ENCODE measurements around the gene SERPINB6. TPM values are rescaled to one million over a fixed set of nuclear protein-coding genes. Genes with fewer than 3 reads are reported as not detected.

Gene SERPINB6
- total RNA-seq, 1 experiment from 2014 or later, result 131 TPM

GRCh38 chr6:2915150-2915549 is 56.2 kb downstream of the SERPINB6 start:
- Histone ChIP-seq H3K36me3 (ENCODE audit: control insufficient read depth, insufficient read depth, low read length) (no peaks in the 10 kb centered on the region), H3K27ac (ENCODE audit: low read length) (no peak overlapping the region), H3K27me3 (ENCODE audit: control insufficient read depth, insufficient read depth, low read length) (no peaks in the 10 kb centered on the region), H3K4me1 (ENCODE audit: control insufficient read depth, insufficient read depth, low read length) (no peaks in the 10 kb centered on the region), H3K9me3 (ENCODE audit: control insufficient read depth, insufficient read depth, low read depth, low read length) (no peaks in the 10 kb centered on the region), H3K4me3 (ENCODE audit: low read depth in 2 of 2, low read length in 2 of 2) (no peak overlapping the region)
- ChIA-PET CTCF (interaction anchor here (0.5 kb wide), 1 partner anchor 107 kb away, joined by 4 read pairs; no protein-coding TSS in a partner anchor), POLR2A (no interaction called here)
- in situ Hi-C loops (cut with HindIII; ENCODE audit: low pct_unique_long_range_greater_than_20kb, low sequenced_read_pairs) (no loop called here), intact Hi-C loops (cut with micrococcal nuclease; ENCODE audit: unreplicated experiment) (no loop called here)
- no TSS peak for BruUV-seq (replicated peaks)
- DNase-seq (ENCODE audit: low read depth, low spot score) (no peak), ATAC-seq (no peak)
- TF ChIP-seq REST (IDR thresholded peaks at IDR 0.05; ENCODE audit: insufficient read depth in 1 of 2, low read depth in 2 of 2, low read length in 1 of 2) (no peak), POLR2AphosphoS5 (IDR thresholded peaks at IDR 0.05; ENCODE audit: low read depth, low read length) (no peak), CTCF (IDR thresholded peaks at IDR 0.05) (no peak), TCF7L2 (IDR thresholded peaks at IDR 0.05; ENCODE audit: low read depth, low read length) (no peak), SIN3A (IDR thresholded peaks at IDR 0.05; ENCODE audit: borderline replicate concordance, insufficient read depth, low read depth, low read length) (no peak)

- no peak overlapping the region for H3K27ac ChIP-seq (ENCODE audit: low read length)
- ChIA-PET POLR2A (no interaction called here), CTCF (no interaction called here)
- H3K4me1 ChIP-seq (ENCODE audit: control insufficient read depth, insufficient read depth, low read length), result no peaks in the 10 kb centered on the region
- no peak overlapping the region for H3K4me3 ChIP-seq (ENCODE audit: low read depth in 2 of 2, low read length in 2 of 2)
- intact Hi-C loops (cut with micrococcal nuclease; ENCODE audit: unreplicated experiment) (no loop called here), in situ Hi-C loops (cut with HindIII; ENCODE audit: low pct_unique_long_range_greater_than_20kb, low sequenced_read_pairs) (no loop called here)
- ATAC-seq (no peak), DNase-seq (ENCODE audit: low read depth, low spot score) (no peak)
- H3K27me3 ChIP-seq (ENCODE audit: control insufficient read depth, insufficient read depth, low read length), result no peaks in the 10 kb centered on the region
- TF ChIP-seq POLR2AphosphoS5 (IDR thresholded peaks at IDR 0.05; ENCODE audit: low read depth, low read length), result no peak
- no peak for TF ChIP-seq SIN3A (IDR thresholded peaks at IDR 0.05; ENCODE audit: borderline replicate concordance, insufficient read depth, low read depth, low read length)
- TF ChIP-seq REST (IDR thresholded peaks at IDR 0.05; ENCODE audit: insufficient read depth in 1 of 2, low read depth in 2 of 2, low read length in 1 of 2), result no peak
- TF ChIP-seq TCF7L2 (IDR thresholded peaks at IDR 0.05; ENCODE audit: low read depth, low read length), result no peak
- no peak for TF ChIP-seq CTCF (IDR thresholded peaks at IDR 0.05)
- H3K9me3 ChIP-seq (ENCODE audit: control insufficient read depth, insufficient read depth, low read depth, low read length), result no peaks in the 10 kb centered on the region
- no TSS peak for BruUV-seq (replicated peaks)
- H3K36me3 ChIP-seq (ENCODE audit: control insufficient read depth, insufficient read depth, low read length), result no peaks in the 10 kb centered on the region
These were observed 57.1 kb downstream of the SERPINB6 start for GRCh38 chr6:2914318-2914660.
